ENCODE data around the gene CD99L2. TPM values are rescaled to one million over a fixed set of nuclear protein-coding genes. Genes with fewer than 3 reads are reported as not detected.

CD99L2 gene
- total RNA-seq, 6 experiments from 2014 or later = 53.9 to 67.1 (median 56.4) TPM

- TF ChIP-seq CTCF (IDR thresholded peaks at IDR 0.05) = no peak
- no peaks in the 10 kb centered on the region for H3K36me3 Mint-ChIP-seq (ENCODE audit: low read depth)
- peaks cover 2% of the 10 kb centered on the region for H3K27me3 Mint-ChIP-seq (ENCODE audit: insufficient read depth)
- peak overlapping the region; percentile 29; the same call in 1 of the 2 replicates for H3K27ac Mint-ChIP-seq
- H3K9me3 Mint-ChIP-seq = no peaks in the 10 kb centered on the region
- peaks cover 16% of the 10 kb centered on the region for H3K4me1 Mint-ChIP-seq (ENCODE audit: low read depth)
- H3K4me3 Mint-ChIP-seq = no peak overlapping the region
- no peak for DNase-seq
These were observed 27.8 kb upstream of the CD99L2 start for GRCh38 chrX:150926304-150926703.

GRCh38 chrX:150919401-150919800, 20.9 kb upstream of the CD99L2 start:
- no peak for TF ChIP-seq CTCF (IDR thresholded peaks at IDR 0.05)
- Mint-ChIP-seq H3K4me3 (no peak overlapping the region), H3K9me3 (no peaks in the 10 kb centered on the region), H3K27ac (no peak overlapping the region), H3K4me1 (ENCODE audit: low read depth) (no peaks in the 10 kb centered on the region), H3K36me3 (ENCODE audit: low read depth) (no peaks in the 10 kb centered on the region), H3K27me3 (ENCODE audit: insufficient read depth) (peaks cover 2% of the 10 kb centered on the region; the same call in 1 of the 2 replicates)
- no peak for DNase-seq

GRCh38 chrX:150913511-150913910, 15.0 kb upstream of the CD99L2 start:
- TF ChIP-seq CTCF (IDR thresholded peaks at IDR 0.05) = no peak
- Mint-ChIP-seq H3K36me3 (ENCODE audit: low read depth) (no peaks in the 10 kb centered on the region), H3K4me1 (ENCODE audit: low read depth) (peaks cover 9% of the 10 kb centered on the region), H3K27me3 (ENCODE audit: insufficient read depth) (peaks cover 4% of the 10 kb centered on the region), H3K9me3 (no peaks in the 10 kb centered on the region), H3K4me3 (no peak overlapping the region), H3K27ac (peak overlapping the region; percentile 55)
- peak; percentile 26 for DNase-seq

GRCh38 chrX:150907474-150907873, 9.0 kb upstream of the CD99L2 start:
- H3K36me3 Mint-ChIP-seq (ENCODE audit: low read depth) = no peaks in the 10 kb centered on the region

GRCh38 chrX:150906694-150907093, 8.2 kb upstream of the CD99L2 start:
- peaks cover 12% of the 10 kb centered on the region for H3K27me3 Mint-ChIP-seq (ENCODE audit: insufficient read depth)
- H3K27ac Mint-ChIP-seq = no peak overlapping the region
- no peaks in the 10 kb centered on the region for H3K9me3 Mint-ChIP-seq

More at GRCh38 chrX:150907474-150907873, 9.0 kb upstream of the CD99L2 start:
- no peak overlapping the region for H3K4me3 Mint-ChIP-seq
- H3K27me3 Mint-ChIP-seq (ENCODE audit: insufficient read depth) = peaks cover 14% of the 10 kb centered on the region
- no peak for TF ChIP-seq CTCF (IDR thresholded peaks at IDR 0.05)
- H3K27ac Mint-ChIP-seq = no peak overlapping the region
- no peaks in the 10 kb centered on the region for H3K4me1 Mint-ChIP-seq (ENCODE audit: low read depth)
- no peaks in the 10 kb centered on the region for H3K9me3 Mint-ChIP-seq
- DNase-seq = no peak

More at GRCh38 chrX:150906694-150907093, 8.2 kb upstream of the CD99L2 start:
- DNase-seq = no peak
- Mint-ChIP-seq H3K4me1 (ENCODE audit: low read depth) (no peaks in the 10 kb centered on the region), H3K4me3 (no peak overlapping the region), H3K36me3 (ENCODE audit: low read depth) (no peaks in the 10 kb centered on the region)
- no peak for TF ChIP-seq CTCF (IDR thresholded peaks at IDR 0.05)

Measured in HFFc6 (cell line).